Measurements from ENCODE around the gene IFI27L2. TPM values are rescaled to one million over a fixed set of nuclear protein-coding genes. Genes with fewer than 3 reads are reported as not detected.
A peak's percentile ranks its signal among the peaks of the same experiment; 100 is the strongest.

IFI27L2 gene
- total RNA-seq, 1 experiment from 2014 or later, result 28.6 TPM

DNA sequence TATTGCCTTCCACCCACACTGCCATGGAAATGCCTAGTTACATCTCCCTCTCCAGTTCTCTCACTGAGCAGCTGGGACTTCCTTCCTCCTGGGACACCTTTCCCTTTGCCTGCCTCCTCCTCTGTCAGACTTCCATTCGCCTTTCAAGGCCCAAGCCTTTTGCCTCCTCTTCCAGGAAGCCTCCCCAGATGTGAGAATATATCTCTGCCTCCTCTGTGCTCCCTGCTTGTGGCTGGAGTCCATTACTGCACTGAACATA, 3.1 kb downstream of the IFI27L2 start:
- Histone ChIP-seq H2AFZ (ENCODE audit: low read length) (no peak overlapping the region), H2AK5ac (ENCODE audit: insufficient read length, low read length) (no peak overlapping the region), H4K91ac (ENCODE audit: insufficient read length, low read depth, low read length) (no peak overlapping the region), H3K18ac (ENCODE audit: insufficient read length, low read depth, low read length) (no peak overlapping the region), H2BK15ac (ENCODE audit: low read depth, low read length) (no peak overlapping the region), H3T11ph (ENCODE audit: low read length) (no peak overlapping the region), H2BK5ac (ENCODE audit: insufficient read length, low read length) (no peak overlapping the region), H2BK12ac (ENCODE audit: insufficient read length, low read depth, low read length) (no peak overlapping the region), H3K56ac (ENCODE audit: insufficient read length, low read depth, low read length) (no peak overlapping the region), H3K79me2 (ENCODE audit: insufficient read depth, low read length) (no peaks in the 10 kb centered on the region), H3K4ac (ENCODE audit: low read depth, low read length) (no peak overlapping the region), H4K5ac (ENCODE audit: insufficient read length, low read depth, low read length) (no peak overlapping the region), H4K20me1 (ENCODE audit: control insufficient read depth, insufficient read depth, insufficient read length) (no peaks in the 10 kb centered on the region), H3K23ac (ENCODE audit: insufficient read length, low read depth, low read length) (no peak overlapping the region), H3K79me1 (ENCODE audit: insufficient read depth, low read depth, low read length, poor library complexity, severe bottlenecking) (no peaks in the 10 kb centered on the region), H3K9me3 (ENCODE audit: control insufficient read depth, low read depth, low read length) (no peaks in the 10 kb centered on the region), H3K14ac (ENCODE audit: insufficient read depth, low read length) (no peak overlapping the region), H3K4me2 (ENCODE audit: insufficient read depth, insufficient read length, low read length) (no peak overlapping the region), H3K27me3 (ENCODE audit: insufficient read depth, low read length) (no peaks in the 10 kb centered on the region), H4K8ac (replicated peaks; ENCODE audit: insufficient read length, low read depth, low read length) (no peak overlapping the region), H3K4me1 (ENCODE audit: insufficient read depth, low read length) (no peaks in the 10 kb centered on the region; the same call in 1 of the 2 replicates), H2BK120ac (ENCODE audit: low read depth, low read length, poor library complexity, severe bottlenecking) (no peak overlapping the region), H3K9ac (ENCODE audit: extremely low read depth, insufficient read length, low read length) (no peak overlapping the region), H2BK20ac (ENCODE audit: low read depth, low read length, poor library complexity, severe bottlenecking) (no peak overlapping the region), H3K23me2 (ENCODE audit: insufficient read length, low read depth, low read length, poor library complexity, severe bottlenecking) (peaks cover 7% of the 10 kb centered on the region), H3K27ac (ENCODE audit: insufficient read length, low read depth, low read length) (no peak overlapping the region)
- Mint-ChIP-seq H3K4me1 (peaks cover 16% of the 10 kb centered on the region in 2 experiments), H3K9me3 (no peaks in the 10 kb centered on the region; a peak in 1 of 5 replicates), H3K4me3 (no peak overlapping the region), H3K36me3 (ENCODE audit: insufficient read depth in 1 of 3, low read depth in 3 of 3) (no peaks in the 10 kb centered on the region), H3K27me3 (ENCODE audit: low read depth) (peaks cover 13% of the 10 kb centered on the region), H3K27ac (peak overlapping the region in 1 of 3 experiments; percentile 17; a peak in 1 of 7 replicates)
- no CpG with 5 or more reads among the region's 1 CpG for WGBS (ENCODE audit: extremely low coverage, insufficient read length, low lambda C conversion rate)
- no peak for DNase-seq
- TF ChIP-seq, protein P1, sequence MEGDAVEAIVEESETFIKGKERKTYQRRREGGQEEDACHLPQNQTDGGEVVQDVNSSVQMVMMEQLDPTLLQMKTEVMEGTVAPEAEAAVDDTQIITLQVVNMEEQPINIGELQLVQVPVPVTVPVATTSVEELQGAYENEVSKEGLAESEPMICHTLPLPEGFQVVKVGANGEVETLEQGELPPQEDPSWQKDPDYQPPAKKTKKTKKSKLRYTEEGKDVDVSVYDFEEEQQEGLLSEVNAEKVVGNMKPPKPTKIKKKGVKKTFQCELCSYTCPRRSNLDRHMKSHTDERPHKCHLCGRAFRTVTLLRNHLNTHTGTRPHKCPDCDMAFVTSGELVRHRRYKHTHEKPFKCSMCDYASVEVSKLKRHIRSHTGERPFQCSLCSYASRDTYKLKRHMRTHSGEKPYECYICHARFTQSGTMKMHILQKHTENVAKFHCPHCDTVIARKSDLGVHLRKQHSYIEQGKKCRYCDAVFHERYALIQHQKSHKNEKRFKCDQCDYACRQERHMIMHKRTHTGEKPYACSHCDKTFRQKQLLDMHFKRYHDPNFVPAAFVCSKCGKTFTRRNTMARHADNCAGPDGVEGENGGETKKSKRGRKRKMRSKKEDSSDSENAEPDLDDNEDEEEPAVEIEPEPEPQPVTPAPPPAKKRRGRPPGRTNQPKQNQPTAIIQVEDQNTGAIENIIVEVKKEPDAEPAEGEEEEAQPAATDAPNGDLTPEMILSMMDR (conservative IDR thresholded peaks at IDR 0.05), result no peak
